ENCODE measurements around the gene SOX9. TPM values are rescaled to one million over a fixed set of nuclear protein-coding genes. Genes with fewer than 3 reads are reported as not detected.

Gene SOX9
- total RNA-seq, 2 experiments from 2014 or later, result not detected

- CTCF ChIA-PET, result no interaction called here
- Mint-ChIP-seq H3K36me3 (no peaks in the 10 kb centered on the region), H3K27me3 (no peaks in the 10 kb centered on the region), H3K9me3 (ENCODE audit: low read depth) (no peaks in the 10 kb centered on the region), H3K4me1 (no peaks in the 10 kb centered on the region), H3K4me3 (no peak overlapping the region), H3K27ac (no peak overlapping the region)
- ATAC-seq (no peak), DNase-seq (no peak)
Measured at GRCh38 chr17:72146371-72146770, 25.6 kb downstream of the SOX9 start.

DNA sequence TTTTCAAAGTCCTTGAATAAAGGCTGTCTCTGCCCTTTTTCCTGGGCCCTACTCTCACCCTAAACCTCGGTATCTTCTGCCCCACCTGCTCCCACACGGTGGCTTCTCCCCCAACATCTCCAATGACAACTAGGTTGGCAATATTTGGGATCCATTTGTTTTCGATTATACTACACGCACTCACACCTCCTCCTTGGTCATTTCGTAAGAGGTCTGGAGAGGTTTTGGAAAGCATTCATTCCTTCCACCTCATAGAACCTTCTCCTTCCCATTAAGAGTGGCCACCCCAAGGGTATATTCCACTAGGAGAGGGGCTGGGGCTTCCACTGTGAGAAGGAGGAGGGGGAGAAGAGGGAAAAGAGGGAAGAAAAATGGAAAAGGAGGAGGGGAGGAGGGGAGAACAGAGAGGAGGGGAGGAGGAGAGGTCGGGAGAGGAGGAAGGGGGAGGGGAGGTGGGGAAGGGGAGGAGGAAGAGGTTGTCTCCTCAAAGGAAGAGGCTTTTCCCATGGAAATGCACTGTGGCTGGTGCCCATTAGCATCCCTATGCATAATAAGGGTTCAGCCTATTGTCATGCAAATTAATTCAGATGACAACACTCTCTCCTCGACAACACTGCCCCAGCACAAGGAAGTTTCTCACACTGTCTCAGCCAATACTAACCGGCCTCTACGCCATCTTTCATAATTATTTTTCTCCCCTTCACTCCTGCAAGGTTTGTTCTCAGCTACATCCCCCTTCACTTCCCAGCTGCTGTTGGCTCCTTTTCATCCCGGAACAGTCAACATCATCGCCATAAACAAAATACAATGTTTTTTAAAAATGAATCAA lies 30.0 kb downstream of the SOX9 start:
- H3K27ac Mint-ChIP-seq, result no peak overlapping the region
- H3K4me1 Mint-ChIP-seq, result no peaks in the 10 kb centered on the region
- CTCF ChIA-PET, result no interaction called here
- no peak for DNase-seq
- ATAC-seq, result no peak
- no peak overlapping the region for H3K4me3 Mint-ChIP-seq
- H3K9me3 Mint-ChIP-seq (ENCODE audit: low read depth), result no peaks in the 10 kb centered on the region
- H3K36me3 Mint-ChIP-seq, result no peaks in the 10 kb centered on the region
- no peaks in the 10 kb centered on the region for H3K27me3 Mint-ChIP-seq

DNA sequence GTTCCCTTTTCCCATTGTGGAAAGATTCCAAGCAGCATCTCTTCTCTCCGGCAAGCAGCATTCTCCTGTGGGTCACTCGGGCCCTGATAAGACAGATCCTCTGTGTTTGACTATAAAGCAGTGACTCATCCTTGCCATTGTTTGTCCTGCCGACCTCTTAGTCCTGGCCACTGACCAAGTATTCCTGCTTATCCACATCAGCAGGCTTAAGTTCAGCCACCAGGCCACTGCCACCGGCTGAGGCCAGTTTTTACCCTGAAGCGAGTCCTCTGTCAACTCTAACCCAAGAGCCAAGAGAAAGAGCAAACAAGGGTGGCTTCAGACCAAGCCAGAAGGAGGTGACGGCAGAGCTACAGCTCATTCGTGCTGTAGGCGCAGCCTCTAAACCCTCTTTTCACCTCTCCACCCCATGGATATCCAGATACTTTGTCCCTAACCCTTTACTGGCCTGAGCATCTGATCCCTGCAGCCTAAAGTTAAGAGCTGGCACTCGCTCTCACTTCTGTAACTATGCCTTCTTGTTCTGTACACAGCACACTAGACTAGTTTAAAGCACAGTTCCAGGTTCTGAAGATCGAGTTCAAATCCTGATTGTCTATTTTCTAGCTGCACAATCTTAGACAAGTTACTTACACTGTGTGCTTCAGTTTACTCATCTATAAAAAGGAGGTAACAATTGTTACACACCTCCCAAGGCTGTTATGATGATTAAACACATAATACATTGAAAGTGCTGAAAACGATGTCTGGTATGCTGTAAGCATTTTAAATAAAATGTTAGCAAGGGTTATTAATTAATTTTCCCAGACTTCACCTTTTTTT lies 31.0 kb downstream of the SOX9 start:
- Mint-ChIP-seq H3K27ac (no peak overlapping the region), H3K27me3 (no peaks in the 10 kb centered on the region), H3K4me1 (no peaks in the 10 kb centered on the region), H3K36me3 (no peaks in the 10 kb centered on the region), H3K9me3 (ENCODE audit: low read depth) (no peaks in the 10 kb centered on the region), H3K4me3 (no peak overlapping the region)
- DNase-seq (no peak), ATAC-seq (no peak)
- CTCF ChIA-PET, result interaction anchor here (0.6 kb wide), 1 partner anchor 68 kb away, joined by 3 read pairs; no protein-coding TSS in a partner anchor

- no peak for ATAC-seq
- H3K4me1 Mint-ChIP-seq, result no peaks in the 10 kb centered on the region
Measured at GRCh38 chr17:72152387-72152929, 31.6 kb downstream of the SOX9 start.

DNA sequence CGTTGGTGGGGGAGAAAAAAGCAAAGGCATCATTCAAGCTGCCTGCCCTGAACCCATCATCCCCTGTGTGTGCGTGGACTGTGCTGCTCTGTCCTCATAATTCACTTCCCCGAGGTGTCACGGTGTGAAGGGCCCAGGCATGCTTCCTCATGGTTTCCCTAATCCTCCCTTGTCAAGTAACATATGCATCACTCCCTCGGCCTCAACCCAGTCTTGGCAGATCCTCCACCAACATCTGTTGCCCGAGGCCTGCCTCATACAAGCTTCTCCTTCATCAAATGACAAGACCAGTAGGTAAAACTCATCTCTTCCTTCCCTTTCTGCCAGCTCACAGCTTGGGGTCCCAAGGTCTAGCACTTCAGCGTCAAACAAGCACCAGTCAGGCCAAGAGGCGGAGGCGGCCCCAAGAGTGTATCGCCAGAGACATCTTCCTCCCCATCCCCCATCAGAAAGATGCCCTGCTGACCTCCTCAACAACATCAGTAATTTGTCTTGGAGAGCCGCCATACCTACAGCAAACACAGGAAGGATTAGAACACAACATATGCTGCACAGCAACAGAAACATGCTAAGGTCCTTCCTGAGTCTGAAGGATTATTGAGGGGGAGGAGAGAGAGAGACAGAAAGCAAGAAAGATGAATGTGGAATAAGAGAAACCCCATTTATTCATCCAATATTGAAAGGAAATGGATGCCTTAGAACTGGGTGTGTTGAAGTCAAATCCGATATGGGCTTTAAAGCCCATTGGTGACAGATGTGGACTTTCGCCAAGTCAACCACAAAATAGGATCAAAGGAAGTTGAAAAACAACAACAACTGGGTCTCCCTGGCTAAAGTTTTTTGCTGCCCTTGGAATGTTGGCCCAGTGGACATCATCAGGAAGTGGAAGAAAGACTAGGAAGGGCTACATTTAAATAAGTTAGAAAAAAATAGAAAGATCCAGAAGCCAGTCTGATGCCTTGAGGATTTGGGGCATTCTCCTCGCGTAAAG lies 38.4 kb downstream of the SOX9 start:
- no peak for ATAC-seq
- no peaks in the 10 kb centered on the region for H3K9me3 Mint-ChIP-seq (ENCODE audit: low read depth)
- CTCF ChIA-PET, result no interaction called here
- DNase-seq, result no peak
- no peaks in the 10 kb centered on the region for H3K4me1 Mint-ChIP-seq
- H3K27me3 Mint-ChIP-seq, result no peaks in the 10 kb centered on the region
- H3K36me3 Mint-ChIP-seq, result no peaks in the 10 kb centered on the region
- H3K4me3 Mint-ChIP-seq, result no peak overlapping the region
- H3K27ac Mint-ChIP-seq, result no peak overlapping the region

More at GRCh38 chr17:72152387-72152929, 31.6 kb downstream of the SOX9 start:
- no peak for DNase-seq
- Mint-ChIP-seq H3K27me3 (no peaks in the 10 kb centered on the region), H3K4me3 (no peak overlapping the region), H3K9me3 (ENCODE audit: low read depth) (no peaks in the 10 kb centered on the region), H3K36me3 (no peaks in the 10 kb centered on the region), H3K27ac (no peak overlapping the region)
- CTCF ChIA-PET, result interaction anchor here (0.6 kb wide), 1 partner anchor 67 kb away, joined by 3 read pairs; no protein-coding TSS in a partner anchor

- CTCF ChIA-PET, result no interaction called here
- Mint-ChIP-seq H3K36me3 (no peaks in the 10 kb centered on the region), H3K9me3 (ENCODE audit: low read depth) (peaks cover 2% of the 10 kb centered on the region), H3K4me3 (no peak overlapping the region), H3K27me3 (no peaks in the 10 kb centered on the region), H3K27ac (no peak overlapping the region), H3K4me1 (no peaks in the 10 kb centered on the region)
- DNase-seq (no peak), ATAC-seq (no peak)
Measured at GRCh38 chr17:72162569-72162968, 41.7 kb downstream of the SOX9 start.

DNA sequence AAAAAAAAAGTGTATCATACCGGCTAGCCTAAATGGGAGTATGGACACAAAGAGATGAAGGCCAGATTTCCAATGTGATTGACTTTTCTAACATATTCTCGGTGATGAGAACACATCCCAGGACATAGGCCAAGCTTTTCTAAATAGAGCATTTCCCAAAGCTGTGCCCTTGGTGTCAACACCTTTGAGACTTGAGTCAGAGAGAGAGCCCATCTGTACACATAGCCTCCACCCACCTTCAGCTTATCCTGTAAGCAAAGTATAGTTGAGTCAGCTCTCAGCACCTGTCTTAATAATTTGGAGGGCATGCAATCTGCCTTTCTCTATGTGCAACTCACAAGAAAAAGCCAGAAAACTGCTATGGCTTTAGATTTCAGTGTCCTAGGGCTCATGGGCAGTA lies 42.7 kb downstream of the SOX9 start:
- peaks cover 2% of the 10 kb centered on the region for H3K9me3 Mint-ChIP-seq (ENCODE audit: low read depth)
- DNase-seq, result no peak
- H3K4me1 Mint-ChIP-seq, result no peaks in the 10 kb centered on the region
- no peak overlapping the region for H3K4me3 Mint-ChIP-seq
- H3K27me3 Mint-ChIP-seq, result no peaks in the 10 kb centered on the region
- no peak for ATAC-seq
- no peak overlapping the region for H3K27ac Mint-ChIP-seq
- CTCF ChIA-PET, result no interaction called here
- H3K36me3 Mint-ChIP-seq, result no peaks in the 10 kb centered on the region

DNA sequence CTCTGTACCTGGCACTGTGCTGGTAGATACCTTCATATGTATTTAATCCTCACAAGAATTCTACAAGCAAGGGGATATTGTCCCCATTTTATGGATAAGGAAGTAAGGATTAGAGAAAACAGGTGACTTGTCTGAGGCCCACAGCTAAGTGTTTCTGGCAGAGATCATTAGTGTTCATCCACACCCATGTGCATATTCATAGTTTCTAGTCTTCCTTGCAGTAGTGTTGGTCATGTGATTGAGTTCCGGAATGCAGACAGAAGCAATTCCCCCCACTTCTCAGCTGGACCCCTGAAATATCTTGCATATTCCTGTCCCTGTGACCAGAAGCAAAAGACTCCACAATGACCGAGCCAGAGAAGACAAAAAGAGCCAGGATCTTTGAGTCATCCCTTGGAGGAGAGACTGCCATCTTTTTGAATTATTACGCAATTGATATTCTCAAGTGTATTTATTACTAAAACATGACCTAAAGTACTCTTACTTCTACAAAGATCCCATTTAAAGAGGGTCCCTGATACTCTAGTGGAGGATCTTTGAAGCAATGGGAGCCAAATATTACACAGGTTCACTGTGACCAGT lies 43.4 kb downstream of the SOX9 start:
- DNase-seq (no peak), ATAC-seq (no peak)
- H3K4me1 Mint-ChIP-seq, result no peaks in the 10 kb centered on the region
- H3K36me3 Mint-ChIP-seq, result no peaks in the 10 kb centered on the region
- H3K9me3 Mint-ChIP-seq (ENCODE audit: low read depth), result peaks cover 2% of the 10 kb centered on the region
- H3K27me3 Mint-ChIP-seq, result no peaks in the 10 kb centered on the region
- CTCF ChIA-PET, result no interaction called here
- no peak overlapping the region for H3K4me3 Mint-ChIP-seq
- no peak overlapping the region for H3K27ac Mint-ChIP-seq

GRCh38 chr17:72165192-72165866 lies 44.5 kb downstream of the SOX9 start:
- no peak overlapping the region for H3K4me3 Mint-ChIP-seq
- no peaks in the 10 kb centered on the region for H3K27me3 Mint-ChIP-seq
- no peak overlapping the region for H3K27ac Mint-ChIP-seq
- H3K36me3 Mint-ChIP-seq, result no peaks in the 10 kb centered on the region
- DNase-seq, result no peak
- CTCF ChIA-PET, result no interaction called here
- ATAC-seq, result no peak
- peaks cover 2% of the 10 kb centered on the region for H3K9me3 Mint-ChIP-seq (ENCODE audit: low read depth)
- no peaks in the 10 kb centered on the region for H3K4me1 Mint-ChIP-seq

DNA sequence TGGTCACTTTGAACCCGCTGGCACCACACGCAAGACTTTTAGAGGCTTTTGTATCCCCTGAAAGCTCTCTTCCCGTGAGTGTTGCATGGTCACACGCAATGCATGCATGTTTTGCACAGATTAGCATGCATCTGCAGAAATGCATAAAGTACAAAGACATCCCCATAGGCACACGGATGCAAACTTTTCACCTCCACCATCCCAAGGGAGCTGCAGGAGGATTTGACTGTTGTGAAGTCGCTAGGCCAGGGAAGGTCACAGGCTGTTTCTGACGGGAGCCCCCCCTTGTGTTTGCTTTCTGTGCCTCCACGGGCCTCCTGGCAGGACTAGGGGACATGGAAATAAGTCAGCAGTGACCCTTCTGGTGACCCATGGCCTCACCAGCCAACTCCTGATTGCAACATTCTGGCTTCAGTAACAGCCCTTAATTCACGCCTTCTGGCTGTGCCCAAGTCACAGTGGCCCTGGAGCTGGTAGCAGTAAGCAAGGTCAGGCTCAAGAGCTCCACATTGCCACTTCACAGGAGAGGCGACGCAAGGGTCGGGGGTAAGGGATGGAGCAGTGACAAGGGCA lies 45.1 kb downstream of the SOX9 start:
- no peak for ATAC-seq
- Mint-ChIP-seq H3K4me1 (no peaks in the 10 kb centered on the region), H3K27ac (no peak overlapping the region), H3K9me3 (ENCODE audit: low read depth) (peaks cover 2% of the 10 kb centered on the region), H3K36me3 (no peaks in the 10 kb centered on the region), H3K4me3 (no peak overlapping the region), H3K27me3 (no peaks in the 10 kb centered on the region)
- CTCF ChIA-PET, result no interaction called here
- no peak for DNase-seq

GRCh38 chr17:72167593-72167992 lies 46.8 kb downstream of the SOX9 start:
- Mint-ChIP-seq H3K27ac (no peak overlapping the region), H3K9me3 (ENCODE audit: low read depth) (peaks cover 2% of the 10 kb centered on the region), H3K27me3 (no peaks in the 10 kb centered on the region), H3K4me3 (no peak overlapping the region), H3K4me1 (no peaks in the 10 kb centered on the region), H3K36me3 (no peaks in the 10 kb centered on the region)
- no peak for ATAC-seq
- CTCF ChIA-PET, result interaction anchor here (1.2 kb wide), 1 partner anchor 10 kb away, joined by 3 read pairs; no protein-coding TSS in a partner anchor
- no peak for DNase-seq

DNA sequence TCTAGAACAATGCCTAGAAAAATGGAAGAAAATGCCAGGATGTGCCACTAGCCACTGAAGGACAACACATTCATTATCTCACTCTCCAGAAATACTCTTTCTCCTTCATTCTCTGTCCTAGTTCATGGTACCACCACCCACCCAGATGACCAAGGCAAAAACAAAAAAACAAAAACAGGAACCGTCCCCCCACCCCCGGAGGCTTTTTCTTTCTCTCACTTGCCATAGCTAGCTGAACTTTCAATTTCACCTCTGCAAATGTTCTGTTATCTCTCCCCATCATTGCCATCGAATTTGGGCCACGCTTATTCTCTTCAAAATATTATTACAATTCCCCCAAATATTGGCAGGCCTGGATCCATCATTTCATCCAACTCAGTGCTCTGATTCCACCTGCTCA lies 49.0 kb downstream of the SOX9 start:
- DNase-seq (no peak), ATAC-seq (no peak)
- no peaks in the 10 kb centered on the region for H3K36me3 Mint-ChIP-seq
- H3K4me3 Mint-ChIP-seq, result no peak overlapping the region
- H3K27me3 Mint-ChIP-seq, result no peaks in the 10 kb centered on the region
- CTCF ChIA-PET, result no interaction called here
- H3K4me1 Mint-ChIP-seq, result no peaks in the 10 kb centered on the region
- peaks cover 2% of the 10 kb centered on the region for H3K9me3 Mint-ChIP-seq (ENCODE audit: low read depth)
- no peak overlapping the region for H3K27ac Mint-ChIP-seq

Data from activated CD8-positive, alpha-beta memory T cell treated with anti-CD3 and anti-CD28 coated beads, Interleukin-2, amount 10 ng/mL, durations not matched to agents 7 days and 5 days (primary cell).